ENCODE results near the gene PFAS.

DNA sequence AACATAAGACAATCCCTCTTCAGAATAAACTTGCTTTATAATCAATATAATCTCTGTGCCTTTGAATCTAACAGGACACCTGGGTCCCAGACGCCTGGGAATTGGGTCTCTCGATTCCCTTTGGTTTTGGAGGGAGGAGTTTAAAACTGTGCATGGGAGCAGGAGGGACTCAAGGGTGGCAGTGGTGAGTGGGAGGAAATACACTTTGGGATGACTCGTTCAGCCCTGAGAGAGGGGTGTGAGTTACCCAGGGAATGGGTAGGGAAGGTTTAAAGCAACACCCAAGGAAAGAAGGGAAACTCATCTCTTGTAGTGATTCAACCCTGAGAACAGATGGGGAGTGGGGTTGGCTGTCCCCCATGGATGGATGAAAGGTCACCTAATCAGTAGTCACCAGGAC is 41.0 kb downstream of the PFAS start:
- TF ChIP-seq CTCF (IDR thresholded peaks at IDR 0.05) (no peak), ZFX (IDR thresholded peaks at IDR 0.05; ENCODE audit: borderline replicate concordance) (no peak)

Data from 22Rv1 (cell line).